ENCODE data around the gene STK32C. TPM values are rescaled to one million over a fixed set of nuclear protein-coding genes. Genes with fewer than 3 reads are reported as not detected.

STK32C gene
- total and polyA plus RNA-seq, 2 of the 4 experiments (the other 2 are of a cell fraction), result 5.0 to 8.3 TPM

DNA sequence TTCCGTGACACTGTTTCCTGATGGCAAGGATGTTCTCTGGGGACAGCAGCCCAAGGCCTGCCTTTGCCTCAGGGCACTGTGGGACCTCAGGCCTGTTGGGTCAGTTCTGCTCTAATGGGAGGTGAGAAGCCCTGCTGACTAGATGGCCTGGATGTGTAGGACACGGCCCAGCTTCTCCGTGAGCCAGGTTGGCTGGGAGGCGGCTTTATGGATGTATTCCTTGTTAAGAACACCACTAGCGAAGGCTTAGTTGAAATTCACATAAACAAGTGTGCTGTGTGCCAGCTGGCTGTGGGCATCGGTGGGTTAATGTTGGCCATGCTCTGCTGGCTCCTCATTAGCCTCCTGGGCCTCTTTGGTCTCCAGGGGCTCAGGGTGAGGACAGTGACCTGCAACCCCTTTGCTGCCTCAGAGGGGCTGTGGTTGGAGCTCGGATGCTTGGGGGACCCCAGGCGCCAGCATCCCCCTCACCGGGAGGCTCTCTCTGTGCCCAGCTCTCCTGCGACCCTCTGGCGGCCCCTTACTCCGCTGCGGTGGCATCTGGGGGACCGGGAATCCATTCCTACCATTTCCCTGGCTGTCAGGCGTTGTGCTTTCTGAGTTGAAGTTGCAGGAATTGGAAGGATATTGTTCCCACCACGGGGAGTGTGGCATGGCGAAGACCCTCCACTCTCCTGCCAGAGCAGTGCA, 143.8 kb downstream of the STK32C start:
- H2BK15ac ChIP-seq (ENCODE audit: low read depth, low read length), result no peak overlapping the region

More for the DNA sequence above, 143.8 kb downstream of the STK32C start:
- no peak overlapping the region for H2BK120ac ChIP-seq (ENCODE audit: low read depth, low read length)
- dilution Hi-C loops (cut with HindIII; ENCODE audit: low sequenced_read_pairs, unreplicated experiment), result no loop called here
- H3K4me1 ChIP-seq (ENCODE audit: control insufficient read depth, insufficient read depth, low read length), result no peaks in the 10 kb centered on the region
- H3K14ac ChIP-seq (replicated peaks; ENCODE audit: low read depth, low read length), result no peak overlapping the region
- no peak overlapping the region for H2BK20ac ChIP-seq (ENCODE audit: low read depth, low read length)
- no peak overlapping the region for H4K8ac ChIP-seq (ENCODE audit: low read depth in 2 of 2, low read length in 2 of 2)
- H3K4ac ChIP-seq (ENCODE audit: low read depth, low read length), result no peak overlapping the region
- no peak overlapping the region for H4K5ac ChIP-seq (ENCODE audit: low read depth, low read length)
- H3K9me1 ChIP-seq (ENCODE audit: insufficient read depth, low read length), result no peaks in the 10 kb centered on the region
- POLR2A ChIA-PET (ENCODE audit: unreplicated experiment), result no interaction called here
- no peak overlapping the region for H2AFZ ChIP-seq (replicated peaks; ENCODE audit: low read length, poor library complexity)
- no peak overlapping the region for H3K56ac ChIP-seq (ENCODE audit: extremely low read depth, insufficient read depth, low read length)
- H2AK5ac ChIP-seq (ENCODE audit: low read depth, low read length), result no peak overlapping the region
- no peak for TF ChIP-seq MAZ (IDR thresholded peaks at IDR 0.05; ENCODE audit: borderline replicate concordance, low read depth, low read length)
- no peak for TF ChIP-seq POLR2A (IDR thresholded peaks at IDR 0.05; ENCODE audit: low read depth, low read length)
- TF ChIP-seq, protein P1, sequence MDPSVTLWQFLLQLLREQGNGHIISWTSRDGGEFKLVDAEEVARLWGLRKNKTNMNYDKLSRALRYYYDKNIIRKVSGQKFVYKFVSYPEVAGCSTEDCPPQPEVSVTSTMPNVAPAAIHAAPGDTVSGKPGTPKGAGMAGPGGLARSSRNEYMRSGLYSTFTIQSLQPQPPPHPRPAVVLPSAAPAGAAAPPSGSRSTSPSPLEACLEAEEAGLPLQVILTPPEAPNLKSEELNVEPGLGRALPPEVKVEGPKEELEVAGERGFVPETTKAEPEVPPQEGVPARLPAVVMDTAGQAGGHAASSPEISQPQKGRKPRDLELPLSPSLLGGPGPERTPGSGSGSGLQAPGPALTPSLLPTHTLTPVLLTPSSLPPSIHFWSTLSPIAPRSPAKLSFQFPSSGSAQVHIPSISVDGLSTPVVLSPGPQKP (IDR thresholded peaks at IDR 0.05; ENCODE audit: borderline replicate concordance, low read depth, low read length), result no peak
- TF ChIP-seq FOS (IDR thresholded peaks at IDR 0.05; ENCODE audit: low read depth, low read length), result no peak
- no peak for TF ChIP-seq RCOR1 (IDR thresholded peaks at IDR 0.05; ENCODE audit: insufficient replicate concordance, low read length)
- no peak for TF ChIP-seq CEBPB (IDR thresholded peaks at IDR 0.05; ENCODE audit: low read depth, low read length)
- no peak for TF ChIP-seq MAFK (IDR thresholded peaks at IDR 0.05; ENCODE audit: low read depth, low read length)
- CTCF ChIA-PET, result no interaction called here
- H3K79me1 ChIP-seq (ENCODE audit: low read depth in 1 of 2, low read length in 2 of 2), result no peaks in the 10 kb centered on the region
- WGBS, 2 experiments (ENCODE audit: extremely low coverage in 2 of 2, insufficient read length in 1 of 2), result 67% methylated on average over 8 of the region's 17 CpGs; no CpG with 5 or more reads in 1 of the 2 experiments
- H3K9me3 ChIP-seq (ENCODE audit: control insufficient read depth, insufficient read depth, low read length), result no peaks in the 10 kb centered on the region
- no peak overlapping the region for H4K91ac ChIP-seq (ENCODE audit: insufficient read depth, low read depth, low read length)
- H3K4me3 ChIP-seq (ENCODE audit: insufficient read depth, low read depth, low read length), result no peak overlapping the region
- no TSS peak for BruUV-seq (replicated peaks)
- no peaks in the 10 kb centered on the region; the same call in 1 of the 2 replicates for H3K27me3 ChIP-seq (ENCODE audit: control insufficient read depth, insufficient read depth, low read length)
- H3K23ac ChIP-seq (ENCODE audit: low read depth, low read length), result no peak overlapping the region
- H4K20me1 ChIP-seq (ENCODE audit: insufficient read depth, low read length), result no peaks in the 10 kb centered on the region
- H3K27ac ChIP-seq (ENCODE audit: insufficient read depth, low read length), result no peak overlapping the region
- H2AK9ac ChIP-seq (replicated peaks; ENCODE audit: low read depth, low read length, poor library complexity), result no peak overlapping the region
- H3K18ac ChIP-seq (ENCODE audit: low read depth, low read length), result no peak overlapping the region
- no peak overlapping the region for H3K4me2 ChIP-seq (ENCODE audit: low read depth, low read length)
- no peak overlapping the region for H3K9ac ChIP-seq (ENCODE audit: low read depth, low read length)
- no peak for ATAC-seq (ENCODE audit: low read depth)
- H3K36me3 ChIP-seq (ENCODE audit: control insufficient read depth, insufficient read depth, low read length), result no peaks in the 10 kb centered on the region
- no peak for DNase-seq
- intact Hi-C loops (cut with micrococcal nuclease), result no loop called here
- in situ Hi-C loops (cut with MboI; ENCODE audit: low sequenced_read_pairs), result no loop called here
- H2BK5ac ChIP-seq (ENCODE audit: low read depth, low read length, poor library complexity, severe bottlenecking), result no peak overlapping the region
